K562 (cell line): ENCODE data around the gene RAD54L. TPM values are rescaled to one million over a fixed set of nuclear protein-coding genes. Genes with fewer than 3 reads are reported as not detected.

Experiments used
- CBX8 ChIP-seq: fragments of 200-600 bp; sonication (generic); IDR thresholded peaks from 2 replicates; pipeline ENCODE4 v1.6.1; 2012; ENCODE audit warnings: borderline replicate concordance, mixed run types, low read depth, mild to moderate bottlenecking, moderate library complexity, mixed read lengths, low read length, control low read depth, inconsistent platforms; ENCODE audit not compliant: poor library complexity, severe bottlenecking; ENCODE audit errors: extremely low read depth
- CCNT2 ChIP-seq: IDR thresholded peaks from 2 replicates; pipeline ENCODE4 v1.6.1; 2011; ENCODE audit warnings: borderline replicate concordance, low read depth, mild to moderate bottlenecking, moderate library complexity, mixed read lengths, low read length; ENCODE audit not compliant: insufficient read length; ENCODE audit errors: extremely low read depth
- CEBPZ ChIP-seq: fragments of 150-350 bp; IDR thresholded peaks from 2 replicates; pipeline ENCODE4 v1.6.1; 2014; ENCODE audit warnings: low read depth, mild to moderate bottlenecking, low read length, borderline replicate concordance
- CHD4 ChIP-seq: fragments of 200-600 bp; sonication (generic); IDR thresholded peaks from 3 replicates; pipeline ENCODE4 v1.6.1; 2012; ENCODE audit warnings: low read depth, mild to moderate bottlenecking, mixed read lengths, low read length, inconsistent platforms; ENCODE audit not compliant: insufficient read depth, insufficient replicate concordance, poor library complexity, severe bottlenecking
- NCOA1 ChIP-seq: fragments of 450-650 bp; IDR thresholded peaks from 2 replicates; pipeline ENCODE4 v1.6.1; 2016; ENCODE audit warnings: low read depth
- NEUROD1 ChIP-seq: fragments of 150-350 bp; IDR thresholded peaks from 2 replicates; pipeline ENCODE4 v1.6.1; 2014; ENCODE audit warnings: borderline replicate concordance, low read length, low read depth; ENCODE audit not compliant: partially characterized antibody
- NFIX ChIP-seq: fragments of 250-450 bp; sonication (Bioruptor Pico); IDR thresholded peaks from 2 replicates; pipeline ENCODE4 v1.4.0; 2020; ENCODE audit warnings: low read depth, mild to moderate bottlenecking, moderate library complexity
- PBX2 ChIP-seq, 2 experiments: IDR thresholded peaks in 1 of 2; conservative IDR thresholded peaks in 1 of 2; 2 replicates each; pipeline ENCODE4 v1.6.1; 2016; ENCODE audit warnings: low read depth in 2 of 2, mild to moderate bottlenecking in 1 of 2, missing compliant biosample characterization in 1 of 2, missing genetic modification characterization in 1 of 2, moderate library complexity in 1 of 2
- PHB2 ChIP-seq: fragments of 450-650 bp; IDR thresholded peaks from 2 replicates; pipeline ENCODE4 v1.6.1; 2017; ENCODE audit warnings: low read depth
- RAD51 ChIP-seq: fragments of 450-650 bp; IDR thresholded peaks from 2 replicates; pipeline ENCODE4 v1.7.1; 2016; ENCODE audit warnings: low read depth, mild to moderate bottlenecking, borderline replicate concordance
- RUNX1 ChIP-seq: sonication (generic); IDR thresholded peaks from 2 replicates; pipeline ENCODE4 v1.6.1; 2016; ENCODE audit warnings: antibody characterized with exemption, low read depth
- SLC30A9 ChIP-seq: fragments of 250-450 bp; sonication (Bioruptor Pico); IDR thresholded peaks from 2 replicates; pipeline ENCODE4 v1.8.0; 2022; ENCODE audit warnings: mild to moderate bottlenecking, moderate library complexity
- STAT5A ChIP-seq: IDR thresholded peaks from 2 replicates; pipeline ENCODE4 v1.6.1; 2012; ENCODE audit warnings: low read length, inconsistent platforms, borderline replicate concordance
- ZBTB7A ChIP-seq: IDR thresholded peaks from 2 replicates; pipeline ENCODE4 v1.6.1; 2011; ENCODE audit warnings: low read depth, mild to moderate bottlenecking, low read length, moderate library complexity, borderline replicate concordance; ENCODE audit not compliant: control insufficient read depth
- ZNF175 ChIP-seq: fragments of 200-800 bp; sonication (Bioruptor generic); IDR thresholded peaks from 2 replicates; pipeline ENCODE4 v1.6.1; 2016; ENCODE audit warnings: low read depth, mild to moderate bottlenecking, missing genetic modification characterization, missing compliant biosample characterization
- ZNF347 ChIP-seq: fragments of 450-650 bp; formaldehyde crosslinking; IDR thresholded peaks from 2 replicates; pipeline ENCODE4 v1.4.0; 2020; ENCODE audit warnings: low read depth, mild to moderate bottlenecking, moderate library complexity
- ZNF445 ChIP-seq: fragments of 250-450 bp; sonication (Bioruptor Pico); IDR thresholded peaks from 2 replicates; pipeline ENCODE4 v1.4.0; 2020; ENCODE audit warnings: low read depth, mild to moderate bottlenecking, moderate library complexity
- ZNF639 ChIP-seq, 2 experiments: fragments of 200-800 bp in 1 of 2; sonication (Bioruptor generic) in 1 of 2; sonication (generic) in 1 of 2; formaldehyde crosslinking in 1 of 2; IDR thresholded peaks in 1 of 2; conservative IDR thresholded peaks in 1 of 2; 2 replicates each; pipeline versions ENCODE4 v1.5.0 to v1.6.1; 2016 to 2020; ENCODE audit warnings: missing compliant biosample characterization in 1 of 2, missing genetic modification characterization in 1 of 2, missing genetic modification reagents in 1 of 2
- ZNF785 ChIP-seq: fragments of 250-450 bp; sonication (Bioruptor Pico); IDR thresholded peaks from 2 replicates; pipeline ENCODE4 v1.4.0; 2020; ENCODE audit warnings: mild to moderate bottlenecking
- polyA plus RNA-seq, 8 experiments: library from polyadenylated mRNA; depleted of rRNA in 4 of 8; stranded (reverse) in 5 of 8; unstranded in 3 of 8; fragments of >200 nt; fragmentation: Nextera tagmentation in 2 of 8; fragmentation: Illumina TruSeq in 1 of 8; extraction: Ambion mirVana in 2 of 8; extraction: Trizol in 1 of 8; gene quantifications; 2 replicates each; pipeline versions ENCODE4 v1.2.1 to v1.2.3, GENCODE V29; 2011 to 2014; ENCODE audit warnings: inconsistent platforms in 1 of 8, missing spikeins in 1 of 8
- total RNA-seq, 7 experiments: library from RNA; depleted of rRNA in 6 of 7; stranded (reverse); fragments of >200 nt in 6 of 7; fragmentation: Illumina TruSeq in 2 of 7; extraction: Trizol in 2 of 7; gene quantifications; 2 replicates each; pipeline versions ENCODE4 v1.2.1 to v1.2.3, GENCODE V29; 2011 to 2021; ENCODE audit warnings: low replicate concordance in 1 of 7

The RAD54L gene
- total and polyA plus RNA-seq, 9 of the 15 experiments (the other 6 are each of a cell fraction or from before 2014, with no cell fraction given), result 17.9 to 92.3 (median 37.5) TPM

- TF ChIP-seq ZNF639 (CRISPR knock-in tag; conservative IDR thresholded peaks at IDR 0.05 in 1 of 2, IDR thresholded peaks at IDR 0.05 in 1 of 2), result no peak
- TF ChIP-seq ZNF347 (CRISPR knock-in tag), result no peak
- TF ChIP-seq SLC30A9 (CRISPR knock-in tag), result no peak
- peak; percentile 4; the same call in 1 of the 2 replicates for TF ChIP-seq ZNF175 (CRISPR knock-in tag)
- TF ChIP-seq CHD4, result no peak
- TF ChIP-seq ZNF445 (CRISPR knock-in tag), result no peak
- TF ChIP-seq NFIX, result no peak
- no peak for TF ChIP-seq PHB2
- no peak for TF ChIP-seq RUNX1
- no peak for TF ChIP-seq NCOA1
- no peak for TF ChIP-seq ZNF785
- no peak for TF ChIP-seq CEBPZ
- TF ChIP-seq CCNT2, result no peak
- no peak for TF ChIP-seq NEUROD1
- 0 out of 2 replicates have a peak, but pooled peaks have one; percentile 46 for TF ChIP-seq ZBTB7A
- no peak for TF ChIP-seq RAD51
- TF ChIP-seq CBX8, result no peak
- no peak for TF ChIP-seq STAT5A
- no peak for TF ChIP-seq PBX2 (CRISPR knock-in tag; IDR thresholded peaks at IDR 0.05; ENCODE audit: low read depth)
- no peak for TF ChIP-seq PBX2 (tag; conservative IDR thresholded peaks at IDR 0.05; ENCODE audit: low read depth)
Measured at GRCh38 chr1:46303872-46304326, 56.3 kb downstream of the RAD54L start (continued).
